Measurements from ENCODE around the gene CACNG5.

CACNG5 gene

GRCh38 chr17:66831383-66832210 lies 3.3 kb upstream of the CACNG5 start:
- peaks cover 59 to 83% of the 10 kb centered on the region in 2 donors for H3K27me3 Mint-ChIP-seq
- H3K9me3 Mint-ChIP-seq = no peaks in the 10 kb centered on the region
- H3K36me3 Mint-ChIP-seq (ENCODE audit: insufficient read depth) = peaks cover 4% of the 10 kb centered on the region
- DNase-seq (no peak), ATAC-seq (replicated peaks) (no peak)
- H3K4me3 Mint-ChIP-seq = no peak overlapping the region
- H3K4me1 Mint-ChIP-seq (ENCODE audit: low read depth in 2 of 2) = peaks cover 0 to 4% of the 10 kb centered on the region in 2 donors
- H3K27ac Mint-ChIP-seq = no peak overlapping the region

- Mint-ChIP-seq H3K27ac (no peak overlapping the region), H3K27me3 (peaks cover 62 to 79% of the 10 kb centered on the region in 2 donors), H3K9me3 (no peaks in the 10 kb centered on the region), H3K4me1 (ENCODE audit: low read depth in 2 of 2) (peaks cover 0 to 4% of the 10 kb centered on the region in 2 donors), H3K4me3 (no peak overlapping the region), H3K36me3 (ENCODE audit: insufficient read depth) (peaks cover 4% of the 10 kb centered on the region)
- ATAC-seq (replicated peaks) = no peak
- DNase-seq = no peak
Measured at GRCh38 chr17:66833201-66833600, 1.7 kb upstream of the CACNG5 start.

- ATAC-seq (replicated peaks) (no peak), DNase-seq (no peak)
- H3K9me3 Mint-ChIP-seq = no peaks in the 10 kb centered on the region
- H3K4me3 Mint-ChIP-seq = no peak overlapping the region
- peaks cover 0 to 4% of the 10 kb centered on the region in 2 donors for H3K4me1 Mint-ChIP-seq (ENCODE audit: low read depth in 2 of 2)
- no peaks in the 10 kb centered on the region for H3K36me3 Mint-ChIP-seq (ENCODE audit: insufficient read depth)
- H3K27me3 Mint-ChIP-seq = peaks cover 61 to 77% of the 10 kb centered on the region in 2 donors
- no peak overlapping the region for H3K27ac Mint-ChIP-seq
Measured at GRCh38 chr17:66834426-66834918, 445 bp upstream of the CACNG5 start.

GRCh38 chr17:66835476-66835875 lies 559 bp downstream of the CACNG5 start:
- no peaks in the 10 kb centered on the region for H3K9me3 Mint-ChIP-seq
- H3K4me1 Mint-ChIP-seq (ENCODE audit: low read depth in 2 of 2) = no peaks in the 10 kb centered on the region
- H3K36me3 Mint-ChIP-seq (ENCODE audit: insufficient read depth) = no peaks in the 10 kb centered on the region
- no peak for DNase-seq
- ATAC-seq (replicated peaks) = no peak
- H3K27ac Mint-ChIP-seq = no peak overlapping the region
- no peak overlapping the region for H3K4me3 Mint-ChIP-seq
- peaks cover 53 to 75% of the 10 kb centered on the region in 2 donors for H3K27me3 Mint-ChIP-seq

- Mint-ChIP-seq H3K9me3 (no peaks in the 10 kb centered on the region), H3K36me3 (ENCODE audit: insufficient read depth) (no peaks in the 10 kb centered on the region), H3K27me3 (peaks cover 49 to 75% of the 10 kb centered on the region in 2 donors), H3K4me1 (ENCODE audit: low read depth in 2 of 2) (no peaks in the 10 kb centered on the region), H3K27ac (no peak overlapping the region), H3K4me3 (no peak overlapping the region)
- no peak for DNase-seq
- ATAC-seq (replicated peaks) = no peak
Measured at GRCh38 chr17:66836063-66837005, 1.4 kb downstream of the CACNG5 start.

- DNase-seq = no peak
- Mint-ChIP-seq H3K4me3 (no peak overlapping the region), H3K27ac (no peak overlapping the region), H3K27me3 (peaks cover 40 to 75% of the 10 kb centered on the region in 2 donors), H3K36me3 (ENCODE audit: insufficient read depth) (no peaks in the 10 kb centered on the region), H3K4me1 (ENCODE audit: low read depth in 2 of 2) (no peaks in the 10 kb centered on the region), H3K9me3 (no peaks in the 10 kb centered on the region)
- ATAC-seq (replicated peaks) = no peak
Measured at GRCh38 chr17:66837226-66837625, 2.3 kb downstream of the CACNG5 start.

GRCh38 chr17:66837885-66838665 lies 3.2 kb downstream of the CACNG5 start:
- no peak for ATAC-seq (replicated peaks)
- H3K4me3 Mint-ChIP-seq = no peak overlapping the region
- DNase-seq = no peak
- H3K9me3 Mint-ChIP-seq = no peaks in the 10 kb centered on the region
- H3K27ac Mint-ChIP-seq = no peak overlapping the region
- H3K36me3 Mint-ChIP-seq (ENCODE audit: insufficient read depth) = no peaks in the 10 kb centered on the region
- H3K4me1 Mint-ChIP-seq (ENCODE audit: low read depth in 2 of 2) = no peaks in the 10 kb centered on the region
- H3K27me3 Mint-ChIP-seq = peaks cover 35 to 75% of the 10 kb centered on the region in 2 donors

- Mint-ChIP-seq H3K4me3 (no peak overlapping the region), H3K27ac (no peak overlapping the region), H3K4me1 (ENCODE audit: low read depth in 2 of 2) (no peaks in the 10 kb centered on the region), H3K27me3 (peaks cover 25 to 71% of the 10 kb centered on the region in 2 donors), H3K9me3 (no peaks in the 10 kb centered on the region), H3K36me3 (ENCODE audit: insufficient read depth) (no peaks in the 10 kb centered on the region)
- DNase-seq (no peak), ATAC-seq (replicated peaks) (no peak)
Measured at GRCh38 chr17:66839616-66840015, 4.7 kb downstream of the CACNG5 start.

- no peaks in the 10 kb centered on the region for H3K36me3 Mint-ChIP-seq (ENCODE audit: insufficient read depth)
- no peaks in the 10 kb centered on the region for H3K4me1 Mint-ChIP-seq (ENCODE audit: low read depth in 2 of 2)
- DNase-seq (no peak), ATAC-seq (replicated peaks) (no peak)
- H3K27me3 Mint-ChIP-seq = peaks cover 25 to 75% of the 10 kb centered on the region in 2 donors
- H3K27ac Mint-ChIP-seq = no peak overlapping the region
- H3K4me3 Mint-ChIP-seq = no peak overlapping the region
- H3K9me3 Mint-ChIP-seq = no peaks in the 10 kb centered on the region
Measured at GRCh38 chr17:66840061-66840460, 5.1 kb downstream of the CACNG5 start.

GRCh38 chr17:66841328-66841727 lies 6.4 kb downstream of the CACNG5 start:
- DNase-seq (no peak), ATAC-seq (replicated peaks) (no peak)
- H3K27ac Mint-ChIP-seq = no peak overlapping the region
- no peaks in the 10 kb centered on the region for H3K36me3 Mint-ChIP-seq (ENCODE audit: insufficient read depth)
- peaks cover 19 to 76% of the 10 kb centered on the region in 2 donors for H3K27me3 Mint-ChIP-seq
- H3K4me1 Mint-ChIP-seq (ENCODE audit: low read depth in 2 of 2) = no peaks in the 10 kb centered on the region
- H3K9me3 Mint-ChIP-seq = peaks cover 0 to 2% of the 10 kb centered on the region in 2 donors
- no peak overlapping the region for H3K4me3 Mint-ChIP-seq

- Mint-ChIP-seq H3K9me3 (peaks cover 0 to 3% of the 10 kb centered on the region in 2 donors), H3K27me3 (peaks cover 19 to 76% of the 10 kb centered on the region in 2 donors), H3K36me3 (ENCODE audit: insufficient read depth) (no peaks in the 10 kb centered on the region), H3K4me3 (no peak overlapping the region), H3K27ac (no peak overlapping the region), H3K4me1 (ENCODE audit: low read depth in 2 of 2) (no peaks in the 10 kb centered on the region)
- ATAC-seq (replicated peaks) (no peak), DNase-seq (no peak)
Measured at GRCh38 chr17:66841744-66842143, 6.8 kb downstream of the CACNG5 start.

- no peak for DNase-seq
- Mint-ChIP-seq H3K4me3 (no peak overlapping the region), H3K4me1 (ENCODE audit: low read depth in 2 of 2) (no peaks in the 10 kb centered on the region), H3K27me3 (peaks cover 19 to 81% of the 10 kb centered on the region in 2 donors), H3K36me3 (ENCODE audit: insufficient read depth) (no peaks in the 10 kb centered on the region), H3K9me3 (peaks cover 0 to 3% of the 10 kb centered on the region in 2 donors), H3K27ac (no peak overlapping the region)
- no peak for ATAC-seq (replicated peaks)
Measured at GRCh38 chr17:66842505-66842904, 7.6 kb downstream of the CACNG5 start.

GRCh38 chr17:66842959-66843358 lies 8.0 kb downstream of the CACNG5 start:
- Mint-ChIP-seq H3K9me3 (peaks cover 0 to 3% of the 10 kb centered on the region in 2 donors), H3K4me1 (ENCODE audit: low read depth in 2 of 2) (no peaks in the 10 kb centered on the region), H3K27ac (no peak overlapping the region), H3K4me3 (no peak overlapping the region), H3K36me3 (ENCODE audit: insufficient read depth) (no peaks in the 10 kb centered on the region), H3K27me3 (peaks cover 19 to 84% of the 10 kb centered on the region in 2 donors)
- no peak for DNase-seq
- no peak for ATAC-seq (replicated peaks)

Data from effector memory CD8-positive, alpha-beta T cell (primary cell).